OCI-LY3 (cell line): ENCODE results near the gene LUC7L2.

ENCODE experiments used
- H2AFZ ChIP-seq: fragments of 200-600, 300-600 bp; shearing (Covaris generic); 2 replicates; pipeline ENCODE4 v1.6.0; 2014; ENCODE audit warnings: antibody characterized with exemption, low read depth, low read length
- H3K27ac ChIP-seq: fragments of 200-600, 300-600 bp; sonication (generic); 2 replicates; pipeline ENCODE4 v1.5.1; 2014; ENCODE audit warnings: mild to moderate bottlenecking, low read length, moderate library complexity, mixed read lengths
- H3K27me3 ChIP-seq: fragments of 200-600, 300-600 bp; sonication (generic); 2 replicates; pipeline ENCODE4 v1.6.1; 2014; ENCODE audit warnings: low read depth, low read length, mixed read lengths
- H3K36me3 ChIP-seq: fragments of 200-600, 300-600 bp; sonication (generic); replicated peaks from 2 replicates; pipeline ENCODE3; 2014; ENCODE audit warnings: low read depth, low read length, mixed read lengths
- H3K4me1 ChIP-seq: fragments of 300-600, 200-600 bp; sonication (generic); 2 replicates; pipeline ENCODE4 v1.6.1; 2014; ENCODE audit warnings: low read length, mixed read lengths
- H3K4me2 ChIP-seq: fragments of 200-600, 300-600 bp; sonication (generic); 2 replicates; pipeline ENCODE4 v1.6.1; 2014; ENCODE audit warnings: low read length, mixed read lengths
- H3K4me3 ChIP-seq: fragments of 300-600, 200-600 bp; sonication (generic); 2 replicates; pipeline ENCODE4 v1.5.1; 2014; ENCODE audit warnings: antibody characterized with exemption, mild to moderate bottlenecking, low read length, moderate library complexity
- H3K79me2 ChIP-seq: fragments of 300-600, 200-600 bp; shearing (Covaris generic); 2 replicates; pipeline ENCODE4 v1.6.1; 2014; ENCODE audit warnings: mild to moderate bottlenecking, low read length, mixed read lengths
- H3K9ac ChIP-seq: fragments of 300-600, 200-600 bp; shearing (Covaris generic); 2 replicates; pipeline ENCODE4 v1.6.0; 2014; ENCODE audit warnings: mild to moderate bottlenecking, low read length, moderate library complexity
- H3K9me3 ChIP-seq: fragments of 200-600, 300-600 bp; shearing (Covaris generic); 2 replicates; pipeline ENCODE4 v1.6.1; 2014; ENCODE audit warnings: low read length, mixed read lengths; ENCODE audit not compliant: insufficient read depth
- H4K20me1 ChIP-seq: fragments of 200-600, 300-600 bp; sonication (generic); 2 replicates; pipeline ENCODE4 v1.6.1; 2016; ENCODE audit warnings: low read length, mixed read lengths; ENCODE audit not compliant: insufficient read depth
- EZH2phosphoT487 ChIP-seq: fragments of 200-600 bp; shearing (Covaris generic); IDR thresholded peaks from 2 replicates; pipeline ENCODE4 v1.6.1; 2018; ENCODE audit warnings: antibody characterized with exemption, mixed run types, low read depth
- TF ChIP-seq, protein P1 (sequence below): fragments of 200-600, 300-600 bp; sonication (generic); IDR thresholded peaks from 2 replicates; pipeline ENCODE4 v1.5.1; 2014; ENCODE audit warnings: antibody characterized with exemption, low read length, low read depth

LUC7L2 gene

GRCh38 chr7:139367438-139368155, 7.9 kb downstream of the LUC7L2 start:
- peaks cover 100% of the 10 kb centered on the region for H3K79me2 ChIP-seq
- peaks cover 4% of the 10 kb centered on the region; the same call in 1 of the 2 replicates for H3K4me1 ChIP-seq
- H3K27ac ChIP-seq, result no peak overlapping the region
- H3K9me3 ChIP-seq, result no peaks in the 10 kb centered on the region
- H3K9ac ChIP-seq, result no peak overlapping the region
- H3K27me3 ChIP-seq, result no peaks in the 10 kb centered on the region
- peaks cover 27% of the 10 kb centered on the region for H3K36me3 ChIP-seq
- no peak overlapping the region for H2AFZ ChIP-seq
- no peak overlapping the region for H3K4me3 ChIP-seq
- peaks cover 88% of the 10 kb centered on the region for H4K20me1 ChIP-seq
- TF ChIP-seq EZH2phosphoT487, result no peak
- TF ChIP-seq, protein P1, sequence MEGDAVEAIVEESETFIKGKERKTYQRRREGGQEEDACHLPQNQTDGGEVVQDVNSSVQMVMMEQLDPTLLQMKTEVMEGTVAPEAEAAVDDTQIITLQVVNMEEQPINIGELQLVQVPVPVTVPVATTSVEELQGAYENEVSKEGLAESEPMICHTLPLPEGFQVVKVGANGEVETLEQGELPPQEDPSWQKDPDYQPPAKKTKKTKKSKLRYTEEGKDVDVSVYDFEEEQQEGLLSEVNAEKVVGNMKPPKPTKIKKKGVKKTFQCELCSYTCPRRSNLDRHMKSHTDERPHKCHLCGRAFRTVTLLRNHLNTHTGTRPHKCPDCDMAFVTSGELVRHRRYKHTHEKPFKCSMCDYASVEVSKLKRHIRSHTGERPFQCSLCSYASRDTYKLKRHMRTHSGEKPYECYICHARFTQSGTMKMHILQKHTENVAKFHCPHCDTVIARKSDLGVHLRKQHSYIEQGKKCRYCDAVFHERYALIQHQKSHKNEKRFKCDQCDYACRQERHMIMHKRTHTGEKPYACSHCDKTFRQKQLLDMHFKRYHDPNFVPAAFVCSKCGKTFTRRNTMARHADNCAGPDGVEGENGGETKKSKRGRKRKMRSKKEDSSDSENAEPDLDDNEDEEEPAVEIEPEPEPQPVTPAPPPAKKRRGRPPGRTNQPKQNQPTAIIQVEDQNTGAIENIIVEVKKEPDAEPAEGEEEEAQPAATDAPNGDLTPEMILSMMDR, result no peak
- no peak overlapping the region for H3K4me2 ChIP-seq

GRCh38 chr7:139370301-139370942, 10.7 kb downstream of the LUC7L2 start:
- no peak overlapping the region for H3K9ac ChIP-seq
- no peak overlapping the region for H2AFZ ChIP-seq
- peaks cover 87% of the 10 kb centered on the region for H4K20me1 ChIP-seq
- no peaks in the 10 kb centered on the region for H3K9me3 ChIP-seq
- H3K4me3 ChIP-seq, result no peak overlapping the region
- peaks cover 24% of the 10 kb centered on the region for H3K36me3 ChIP-seq
- peaks cover 100% of the 10 kb centered on the region for H3K79me2 ChIP-seq
- H3K4me2 ChIP-seq, result no peak overlapping the region
- no peak overlapping the region for H3K27ac ChIP-seq
- H3K4me1 ChIP-seq, result no peaks in the 10 kb centered on the region
- H3K27me3 ChIP-seq, result no peaks in the 10 kb centered on the region
- TF ChIP-seq, protein P1, result no peak
- no peak for TF ChIP-seq EZH2phosphoT487

GRCh38 chr7:139370943-139371313, 11.2 kb downstream of the LUC7L2 start:
- Histone ChIP-seq H3K9me3 (no peaks in the 10 kb centered on the region), H3K4me3 (no peak overlapping the region), H4K20me1 (peaks cover 87% of the 10 kb centered on the region), H3K27ac (no peak overlapping the region), H3K4me2 (no peak overlapping the region), H3K79me2 (peaks cover 100% of the 10 kb centered on the region), H3K4me1 (no peaks in the 10 kb centered on the region), H3K36me3 (peaks cover 23% of the 10 kb centered on the region), H3K9ac (no peak overlapping the region), H2AFZ (no peak overlapping the region), H3K27me3 (no peaks in the 10 kb centered on the region)
- TF ChIP-seq, protein P1, result no peak

- Histone ChIP-seq H3K36me3 (peaks cover 28% of the 10 kb centered on the region), H3K27me3 (no peaks in the 10 kb centered on the region), H3K9me3 (no peaks in the 10 kb centered on the region), H3K4me2 (no peak overlapping the region), H3K4me1 (no peaks in the 10 kb centered on the region), H3K79me2 (peaks cover 84% of the 10 kb centered on the region), H3K4me3 (no peak overlapping the region), H3K27ac (no peak overlapping the region), H2AFZ (no peak overlapping the region), H4K20me1 (peaks cover 62% of the 10 kb centered on the region), H3K9ac (no peak overlapping the region)
- TF ChIP-seq, protein P1, result no peak
- TF ChIP-seq EZH2phosphoT487, result no peak
These were observed 14.6 kb downstream of the LUC7L2 start for GRCh38 chr7:139374246-139374645.
